DMS153 treated with DMSO at 0.1 percent for 48 hours (cell line): Measurements from ENCODE around the gene NR2F1.

Experiments
- DNase-seq: peaks from one replicate; lab custom pipeline; 2025; ENCODE audit not compliant: unreplicated experiment; lab: John Stamatoyannopoulos, UW

The NR2F1 gene

DNA sequence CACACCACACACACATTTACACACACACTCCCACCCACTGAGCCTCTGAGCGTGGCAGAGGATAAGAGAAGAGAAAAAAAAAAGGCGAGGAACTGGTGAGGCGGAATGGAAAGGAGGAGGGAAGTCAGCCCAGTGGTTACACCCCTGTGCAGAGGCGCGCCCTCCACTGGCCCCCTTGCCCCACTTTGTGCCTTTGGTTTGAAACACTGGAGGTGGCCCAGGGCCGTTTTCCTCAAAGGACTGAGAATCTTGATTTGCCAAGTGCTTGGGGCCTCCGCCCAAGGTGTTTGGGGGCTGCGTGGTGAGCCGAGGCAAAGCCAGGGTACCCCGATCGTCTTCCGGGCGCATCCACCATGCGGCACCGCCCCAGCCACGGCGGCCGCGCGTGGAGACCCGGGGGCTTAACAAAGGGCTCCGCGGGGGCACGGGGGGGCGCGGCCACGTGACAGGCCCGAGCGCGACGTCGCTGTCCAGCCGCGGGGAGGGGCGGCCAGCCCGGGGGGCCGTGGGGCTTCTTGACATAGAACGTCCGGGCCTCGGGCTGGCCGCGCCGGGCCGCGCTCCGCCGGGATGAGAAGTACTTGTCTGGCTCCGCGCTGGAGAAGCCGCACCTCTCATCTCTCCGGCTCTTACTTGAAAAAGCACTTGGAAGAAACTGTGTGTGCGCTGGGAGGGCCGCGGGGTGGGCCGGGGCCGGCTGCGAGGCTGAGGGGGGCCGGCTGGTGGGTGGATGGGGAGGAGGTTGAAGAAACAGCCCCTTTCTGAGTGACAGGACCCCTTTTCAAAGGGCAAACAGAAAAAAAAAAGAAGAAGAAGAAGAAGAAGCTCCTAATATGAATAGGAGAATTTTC, 21.0 kb downstream of the NR2F1 start:
- DNase-seq, result no peak

GRCh38 chr5:93604644-93605515, 21.9 kb downstream of the NR2F1 start:
- no peak for DNase-seq

DNA sequence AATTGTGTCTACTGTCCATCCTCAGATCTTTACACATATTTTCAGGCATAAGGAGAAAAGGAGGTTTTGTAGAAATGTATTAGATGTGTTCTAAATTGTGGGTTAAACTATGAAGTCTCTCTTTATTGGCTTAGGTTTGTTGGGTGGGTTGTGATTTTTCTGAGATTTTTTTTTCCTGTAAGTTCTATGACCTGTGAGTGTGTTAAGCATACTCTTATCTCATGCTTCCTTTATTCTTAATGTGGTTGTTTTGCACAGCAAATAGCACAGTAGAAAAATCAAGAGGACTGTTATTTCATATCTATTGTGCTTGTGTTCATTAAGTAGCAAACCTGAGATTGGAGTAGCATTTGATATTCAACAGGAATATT, 23.3 kb downstream of the NR2F1 start:
- DNase-seq, result no peak

GRCh38 chr5:93607367-93608258, 24.6 kb downstream of the NR2F1 start:
- no peak for DNase-seq

GRCh38 chr5:93608855-93609254, 25.8 kb downstream of the NR2F1 start:
- no peak for DNase-seq

GRCh38 chr5:93609762-93610161, 26.7 kb downstream of the NR2F1 start:
- DNase-seq, result no peak

GRCh38 chr5:93610581-93611272, 27.7 kb downstream of the NR2F1 start:
- no peak for DNase-seq

DNA sequence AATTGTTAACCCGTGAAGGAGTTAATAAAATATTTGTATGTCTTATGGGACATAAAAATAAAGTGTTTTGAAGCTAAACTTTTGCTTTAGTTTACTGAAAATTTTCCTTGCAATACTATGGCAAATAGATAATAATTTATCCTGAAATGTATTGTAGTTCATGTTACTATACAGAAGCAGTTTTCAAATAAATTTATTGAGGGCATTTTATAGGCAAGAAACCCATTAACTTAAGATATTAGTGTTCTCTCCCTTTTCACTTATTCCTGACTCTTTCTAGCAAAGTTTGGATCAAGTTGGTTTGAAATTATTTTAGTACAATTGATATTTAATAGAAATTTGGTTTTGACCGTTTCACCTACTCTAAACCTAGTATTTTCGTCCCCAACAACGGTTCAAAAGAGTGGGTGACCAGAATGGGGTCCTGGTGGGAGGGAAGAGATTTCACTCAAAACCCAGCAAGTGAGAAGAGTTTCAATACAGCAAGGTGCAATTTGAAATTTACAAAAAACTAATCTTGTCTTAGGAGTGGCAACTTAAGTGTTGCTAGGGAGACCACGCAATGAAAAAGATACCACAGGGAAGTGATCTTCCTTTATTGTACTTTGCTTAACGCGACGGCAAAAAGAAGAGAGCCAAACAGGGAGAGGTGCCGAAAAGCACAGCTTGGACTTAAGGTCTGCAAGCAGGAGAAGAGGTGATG, 28.4 kb downstream of the NR2F1 start:
- DNase-seq, result no peak

- no peak for DNase-seq
Observed at GRCh38 chr5:93611976-93612854, 29.2 kb downstream of the NR2F1 start.

DNA sequence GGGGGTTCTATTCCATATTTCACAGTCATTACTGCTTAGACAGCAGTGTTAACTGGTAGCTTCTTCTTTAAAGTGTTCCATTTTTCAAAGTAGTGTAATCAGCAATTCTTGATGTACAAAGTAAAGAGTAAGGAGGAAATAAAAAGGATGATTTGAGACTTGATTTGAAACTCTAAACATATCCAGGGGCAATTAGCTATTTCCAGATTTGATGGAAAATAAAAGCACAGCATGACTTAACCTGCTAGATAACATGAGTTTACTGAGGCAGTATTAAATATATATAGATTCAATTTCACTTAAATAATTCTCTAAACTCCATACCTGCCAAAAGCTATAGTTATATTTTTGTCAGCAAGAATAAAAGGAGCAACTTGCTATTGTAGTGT, 29.8 kb downstream of the NR2F1 start:
- DNase-seq, result no peak

DNA sequence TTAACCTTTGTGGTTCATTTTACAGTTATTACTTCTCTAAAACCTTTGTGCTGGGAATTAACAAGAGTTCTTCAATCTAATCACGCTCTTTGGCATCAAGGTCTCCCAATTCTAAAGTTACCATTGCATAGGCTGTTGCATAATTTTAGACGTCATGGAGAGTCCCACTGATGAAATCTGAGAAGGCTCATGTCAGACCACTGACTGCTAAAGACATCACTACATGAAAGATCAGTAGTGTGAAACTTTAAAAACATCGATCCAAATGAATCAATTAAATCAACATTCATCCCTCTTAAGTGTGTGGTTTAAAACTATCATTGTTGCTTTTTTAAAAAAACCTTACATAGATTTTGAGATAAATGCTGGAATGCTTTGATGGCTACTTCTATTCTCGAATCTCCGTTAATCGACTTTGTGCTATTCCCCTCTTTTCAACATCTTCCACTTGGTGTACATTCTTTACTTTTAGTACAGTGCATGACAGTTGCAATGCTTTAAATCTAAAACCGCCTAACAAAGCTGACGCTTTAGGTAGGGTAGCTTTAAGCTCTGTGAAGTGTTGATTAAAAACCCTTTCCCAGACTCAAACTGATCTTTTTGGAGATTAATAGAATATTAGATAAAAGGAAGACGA, 33.6 kb downstream of the NR2F1 start:
- no peak for DNase-seq

DNA sequence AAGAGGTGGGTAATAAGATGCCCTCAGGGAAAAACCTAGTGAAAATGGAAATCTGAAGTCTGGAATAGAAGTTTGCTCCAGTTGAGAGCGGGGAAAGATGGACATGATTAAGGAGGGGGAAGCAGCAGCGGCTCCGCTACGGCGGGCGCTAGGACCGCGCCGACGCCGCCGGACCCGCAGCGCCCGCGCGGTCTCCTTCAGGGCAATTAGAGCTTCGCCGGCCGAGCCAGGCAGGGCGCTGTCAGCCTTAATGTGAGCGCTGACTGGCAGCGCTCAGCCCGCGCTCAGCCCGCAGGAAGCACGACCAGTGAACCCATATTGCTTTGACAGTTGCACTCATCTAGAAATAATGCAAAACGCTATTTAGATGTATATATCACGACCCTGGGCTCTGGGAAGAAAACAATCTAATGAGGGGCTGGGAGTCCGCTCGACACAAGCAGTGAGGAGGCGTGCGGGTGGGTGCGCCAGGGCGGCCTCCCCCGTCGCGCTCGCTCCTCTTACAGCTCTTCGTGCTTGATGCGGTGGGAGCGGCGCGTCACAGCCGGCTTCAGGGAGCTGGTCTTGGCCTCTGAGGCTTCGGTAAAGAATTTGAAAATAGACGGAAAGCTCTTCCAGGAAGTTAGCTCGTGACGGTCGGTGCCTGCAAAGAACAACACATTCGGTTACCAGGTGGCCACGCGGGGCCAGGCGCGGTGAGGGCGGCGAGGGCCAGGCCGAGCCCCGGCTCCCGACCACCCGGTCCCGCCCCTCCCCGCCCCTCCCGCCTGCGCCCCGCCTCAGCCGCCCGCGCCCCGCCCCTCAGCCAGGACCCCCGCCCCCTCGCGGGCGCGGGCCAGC, 37.7 kb downstream of the NR2F1 start:
- peak; percentile 49 for DNase-seq

DNA sequence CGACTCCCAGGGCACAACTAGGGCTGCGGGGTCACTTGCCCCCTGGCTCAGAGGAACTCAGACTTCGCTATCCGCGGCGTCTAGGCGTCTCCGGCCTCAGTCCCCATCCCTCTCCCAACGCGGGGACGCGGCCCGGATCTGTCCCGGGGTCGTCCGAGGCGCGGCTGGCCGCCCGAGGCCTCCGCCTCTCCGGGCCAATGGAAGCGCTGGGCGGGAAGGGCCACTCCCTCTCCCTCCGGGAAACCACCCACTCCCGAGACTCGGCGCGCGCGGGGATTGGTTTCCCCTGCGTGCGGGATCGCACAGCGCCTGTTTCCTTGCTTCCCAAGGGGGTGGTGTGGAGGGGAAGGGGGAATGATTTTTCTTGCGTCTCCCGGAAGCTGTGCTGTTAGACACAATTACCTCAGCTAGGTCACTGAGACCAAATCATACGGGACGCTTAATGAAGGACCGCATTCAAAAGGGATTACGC, 38.3 kb downstream of the NR2F1 start:
- DNase-seq, result no peak

DNA sequence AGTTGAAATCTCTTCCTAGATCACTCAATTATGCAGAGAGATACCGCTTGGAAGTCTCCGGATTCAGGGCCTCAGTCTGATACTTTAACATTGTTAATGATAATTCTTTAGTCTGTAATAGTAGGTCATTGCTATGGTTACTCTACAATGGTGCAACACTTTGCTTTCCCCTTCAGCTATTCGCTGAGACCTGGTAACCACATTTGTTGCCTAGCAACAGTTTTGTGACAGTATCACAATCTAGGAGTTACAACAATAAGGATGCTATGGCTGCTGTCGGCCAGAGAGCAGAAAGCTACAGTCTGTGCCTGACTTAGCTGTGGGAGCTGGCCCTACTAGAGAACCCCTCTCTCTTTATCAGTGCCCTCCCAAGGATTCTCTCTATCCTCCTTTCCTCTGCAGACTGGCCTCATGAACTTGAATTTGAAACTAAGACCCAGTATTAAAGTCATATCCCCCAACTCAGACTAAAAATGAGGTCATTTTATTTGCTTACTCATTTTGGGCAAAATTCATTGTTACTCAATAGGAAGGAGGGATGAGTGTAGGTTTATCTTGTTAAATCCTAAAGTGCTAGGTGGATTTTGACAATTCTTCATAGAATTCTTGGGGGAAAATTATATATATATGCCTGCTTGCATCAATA, 39.3 kb downstream of the NR2F1 start:
- DNase-seq, result peak; percentile 22

DNA sequence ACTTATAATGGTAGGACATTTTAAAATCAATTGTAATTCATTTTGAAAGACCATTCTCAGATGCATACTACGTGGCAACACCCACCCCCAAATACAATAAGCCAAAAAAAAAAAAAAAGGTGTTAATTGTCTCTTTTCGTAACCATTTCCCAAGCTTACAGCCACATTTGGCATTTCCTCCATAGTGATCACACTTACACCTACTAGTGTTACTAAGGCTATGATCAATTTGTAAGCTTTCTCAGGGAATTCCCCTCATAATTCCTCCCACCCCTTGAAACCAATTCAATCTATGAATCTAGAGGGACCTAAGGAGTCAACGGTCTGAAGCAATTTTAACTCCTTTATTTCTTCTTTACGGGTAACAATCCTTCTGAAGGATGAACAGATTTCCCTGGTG, 40.1 kb downstream of the NR2F1 start:
- DNase-seq, result no peak

- DNase-seq, result no peak
Observed at GRCh38 chr5:93626801-93627200, 43.8 kb downstream of the NR2F1 start.

GRCh38 chr5:93632327-93632726, 49.3 kb downstream of the NR2F1 start:
- DNase-seq, result no peak
